IMR-90 (cell line): ENCODE data around the gene COL13A1. TPM values are rescaled to one million over a fixed set of nuclear protein-coding genes. Genes with fewer than 3 reads are reported as not detected.

Experiments used
- ATAC-seq: fragments of 200-7000 bp; cut with Tn5 transposase; 2 replicates; pipeline ENCODE4 v1.9.1; 2020; ENCODE audit warnings: low read depth, mild to moderate bottlenecking, moderate library complexity
- BruUV-seq: library from RNA; stranded (reverse); fragments of 400-500 nt; replicated peaks from 2 replicates; lab custom pipeline; 2021; lab: Mats Ljungman, UMichigan
- CTCF ChIA-PET: fragments of 300-600 bp; formaldehyde crosslinking; extraction: SDS; loops from one replicate; lab custom pipeline; 2021; ENCODE audit warnings: antibody characterized with exemption; lab: Yijun Ruan, JAX
- POLR2A ChIA-PET: fragments of 300-600 bp; sonication (Branson Sonifier 250); formaldehyde crosslinking; loops from one replicate; lab custom pipeline; 2022; ENCODE audit warnings: antibody characterized with exemption; ENCODE audit not compliant: unreplicated experiment; lab: Charles Lee
- DNase-seq: peaks from one replicate; pipeline ENCODE4 v3.0.0; 2013
- H2AFZ ChIP-seq: replicated peaks from 2 replicates; pipeline ENCODE3; 2013; ENCODE audit warnings: low read length, mild to moderate bottlenecking; ENCODE audit not compliant: poor library complexity
- H2AK5ac ChIP-seq: 2 replicates; pipeline ENCODE4 v1.6.1; 2013; ENCODE audit warnings: low read depth, low read length, inconsistent platforms
- H2AK9ac ChIP-seq: replicated peaks from 2 replicates; pipeline ENCODE3; 2013; ENCODE audit warnings: mild to moderate bottlenecking, low read depth, low read length, moderate library complexity; ENCODE audit not compliant: poor library complexity
- H2BK120ac ChIP-seq: 2 replicates; pipeline ENCODE4 v1.6.1; 2013; ENCODE audit warnings: low read depth, low read length, inconsistent platforms
- H2BK15ac ChIP-seq: 3 replicates; pipeline ENCODE4 v1.6.1; 2013; ENCODE audit warnings: low read depth, low read length, inconsistent platforms
- H2BK20ac ChIP-seq: 2 replicates; pipeline ENCODE4 v1.6.1; 2013; ENCODE audit warnings: low read depth, mild to moderate bottlenecking, inconsistent platforms, low read length, moderate library complexity
- H2BK5ac ChIP-seq: 2 replicates; pipeline ENCODE4 v1.6.1; 2013; ENCODE audit warnings: mild to moderate bottlenecking, low read depth, low read length, inconsistent platforms; ENCODE audit not compliant: poor library complexity, severe bottlenecking
- H3K14ac ChIP-seq: replicated peaks from 2 replicates; pipeline ENCODE4 v1.6.1; 2013; ENCODE audit warnings: low read depth, low read length, inconsistent platforms
- H3K18ac ChIP-seq: 2 replicates; pipeline ENCODE4 v1.6.1; 2013; ENCODE audit warnings: low read depth, low read length, control low read depth
- H3K23ac ChIP-seq: 2 replicates; pipeline ENCODE4 v1.6.1; 2013; ENCODE audit warnings: low read depth, low read length, inconsistent platforms
- H3K27ac ChIP-seq: 2 replicates; pipeline ENCODE4 v1.5.1; 2013; ENCODE audit warnings: mild to moderate bottlenecking, control low read depth, low read length; ENCODE audit not compliant: insufficient read depth
- H3K27me3 ChIP-seq: 2 replicates; pipeline ENCODE4 v1.6.1; 2013; ENCODE audit warnings: low read length; ENCODE audit not compliant: control insufficient read depth, insufficient read depth
- H3K36me3 ChIP-seq: 2 replicates; pipeline ENCODE4 v1.6.1; 2013; ENCODE audit warnings: low read length, mixed read lengths; ENCODE audit not compliant: control insufficient read depth, insufficient read depth
- H3K4ac ChIP-seq: 2 replicates; pipeline ENCODE4 v1.6.1; 2013; ENCODE audit warnings: low read depth, low read length, inconsistent platforms
- H3K4me1 ChIP-seq: 2 replicates; pipeline ENCODE4 v1.6.1; 2013; ENCODE audit warnings: low read length, mixed read lengths; ENCODE audit not compliant: control insufficient read depth, insufficient read depth
- H3K4me2 ChIP-seq: 2 replicates; pipeline ENCODE4 v1.6.1; 2013; ENCODE audit warnings: low read depth, mild to moderate bottlenecking, control low read depth, low read length, moderate library complexity
- H3K4me3 ChIP-seq: 2 replicates; pipeline ENCODE4 v1.5.1; 2013; ENCODE audit warnings: low read depth, mild to moderate bottlenecking, control low read depth, low read length, moderate library complexity; ENCODE audit not compliant: insufficient read depth
- H3K56ac ChIP-seq: 2 replicates; pipeline ENCODE4 v1.6.1; 2013; ENCODE audit warnings: low read length, inconsistent platforms; ENCODE audit not compliant: insufficient read depth; ENCODE audit errors: extremely low read depth
- H3K79me1 ChIP-seq, 2 experiments: 2 replicates each; pipeline ENCODE4 v1.6.1; 2013; ENCODE audit warnings: low read length in 2 of 2, inconsistent platforms in 1 of 2, low read depth in 1 of 2
- H3K9ac ChIP-seq: 2 replicates; pipeline ENCODE4 v1.6.1; 2013; ENCODE audit warnings: low read depth, low read length, control low read depth
- H3K9me1 ChIP-seq: 2 replicates; pipeline ENCODE4 v1.6.1; 2013; ENCODE audit warnings: low read length, inconsistent platforms; ENCODE audit not compliant: insufficient read depth
- H3K9me3 ChIP-seq: 2 replicates; pipeline ENCODE4 v1.6.1; 2013; ENCODE audit warnings: low read length; ENCODE audit not compliant: control insufficient read depth, insufficient read depth
- H4K20me1 ChIP-seq: 2 replicates; pipeline ENCODE4 v1.6.1; 2013; ENCODE audit warnings: low read length, inconsistent platforms; ENCODE audit not compliant: insufficient read depth
- H4K5ac ChIP-seq: 2 replicates; pipeline ENCODE4 v1.6.1; 2013; ENCODE audit warnings: mild to moderate bottlenecking, low read depth, low read length, control low read depth
- H4K8ac ChIP-seq, 2 experiments: 2 replicates each; pipeline ENCODE4 v1.6.1; 2013; ENCODE audit warnings: low read depth in 2 of 2, low read length in 2 of 2, control low read depth in 1 of 2, inconsistent platforms in 1 of 2
- H4K91ac ChIP-seq: 2 replicates; pipeline ENCODE4 v1.6.1; 2013; ENCODE audit warnings: low read depth, low read length, inconsistent platforms; ENCODE audit not compliant: insufficient read depth
- BHLHE40 ChIP-seq: fragments of 150-350 bp; IDR thresholded peaks from 2 replicates; pipeline ENCODE4 v1.6.1; 2016; ENCODE audit warnings: mild to moderate bottlenecking, low read depth, low read length
- CHD1 ChIP-seq: IDR thresholded peaks from 2 replicates; pipeline ENCODE4 v1.6.1; 2012; ENCODE audit warnings: low read depth, low read length, improper control_type of control experiment
- MAZ ChIP-seq: IDR thresholded peaks from 2 replicates; pipeline ENCODE4 v1.6.1; 2012; ENCODE audit warnings: low read depth, mild to moderate bottlenecking, low read length, improper control_type of control experiment, moderate library complexity, borderline replicate concordance
- SMC3 ChIP-seq: fragments of 150-350 bp; IDR thresholded peaks from 2 replicates; pipeline ENCODE4 v1.6.1; 2016; ENCODE audit warnings: low read depth, mild to moderate bottlenecking, antibody characterized with exemption, low read length, moderate library complexity
- USF2 ChIP-seq: fragments of 150-350 bp; IDR thresholded peaks from 2 replicates; pipeline ENCODE4 v1.6.1; 2017; ENCODE audit warnings: mild to moderate bottlenecking, antibody characterized with exemption, low read length, low read depth
- WGBS, 2 experiments: methylation state at CpG; one replicate each; pipeline versions ENCODE4 v1.1.5 to v1.1.7; 2013; ENCODE audit warnings: missing lambda C conversion rate in 2 of 2; ENCODE audit not compliant: insufficient read length in 1 of 2; ENCODE audit errors: extremely low coverage in 2 of 2; 5-methylcytosine and 5-hydroxymethylcytosine counted together
- dilution Hi-C: fragments of 300-500 bp; cut with HindIII; formaldehyde crosslinking; loops from one replicate; pipeline ENCODE4 v1.14.3; 2018; ENCODE audit warnings: low sequenced_read_pairs; ENCODE audit not compliant: unreplicated experiment
- in situ Hi-C: fragments of 300-500 bp; cut with MboI; formaldehyde crosslinking; loops from 3 replicates; pipeline ENCODE4 v1.14.3; 2019; ENCODE audit warnings: low sequenced_read_pairs, inconsistent platforms, mixed read lengths
- intact Hi-C: fragments of 100-400 bp; cut with micrococcal nuclease; formaldehyde crosslinking; loops from 2 replicates; pipeline ENCODE4 v1.10.0; 2022
- polyA plus RNA-seq, 3 experiments: library from polyadenylated mRNA; depleted of rRNA; stranded (reverse); fragments of >200 nt; gene quantifications; 2 replicates each; pipeline ENCODE4 v1.2.3, GENCODE V29; 2012; ENCODE audit warnings: low replicate concordance in 1 of 3
- total RNA-seq: library from RNA; depleted of rRNA; stranded (reverse); fragments of >200 nt; gene quantifications from 2 replicates; pipeline ENCODE4 v1.2.3, GENCODE V29; 2012

The COL13A1 gene
- total and polyA plus RNA-seq, 2 of the 4 experiments (the other 2 are of a cell fraction) = 12.2 to 31.3 TPM

- no peak for TF ChIP-seq BHLHE40
- no peak for TF ChIP-seq SMC3
- no peak for TF ChIP-seq CHD1
- TF ChIP-seq USF2 = no peak
- TF ChIP-seq MAZ = no peak
- Histone ChIP-seq H3K4me1 (no peaks in the 10 kb centered on the region), H2BK5ac (no peak overlapping the region), H3K14ac (no peak overlapping the region), H3K36me3 (peaks cover 10% of the 10 kb centered on the region; the same call in 1 of the 2 replicates), H4K8ac (no peak overlapping the region), H4K91ac (no peak overlapping the region), H3K27ac (no peak overlapping the region), H3K79me1 (no peaks in the 10 kb centered on the region), H2BK20ac (no peak overlapping the region), H2AK9ac (no peak overlapping the region), H3K18ac (no peak overlapping the region), H3K23ac (no peak overlapping the region), H3K9me1 (peaks cover 5% of the 10 kb centered on the region), H3K4ac (no peak overlapping the region), H3K9ac (no peak overlapping the region), H3K4me2 (no peak overlapping the region), H3K4me3 (no peak overlapping the region), H4K20me1 (no peaks in the 10 kb centered on the region), H2BK120ac (no peak overlapping the region), H4K5ac (no peak overlapping the region), H2BK15ac (no peak overlapping the region), H3K56ac (no peak overlapping the region), H2AFZ (no peak overlapping the region), H3K9me3 (no peaks in the 10 kb centered on the region), H2AK5ac (no peak overlapping the region), H3K27me3 (no peaks in the 10 kb centered on the region)
- no peak for ATAC-seq
- BruUV-seq = no TSS peak
- ChIA-PET CTCF (no interaction called here), POLR2A (no interaction called here)
- dilution Hi-C loops (no loop called here), intact Hi-C loops (no loop called here), in situ Hi-C loops (no loop called here)
- WGBS, 2 experiments = 100% methylated on average over 4 of the region's 19 CpGs; no CpG with 5 or more reads in 1 of the 2 experiments
- no peak for DNase-seq
Observed at GRCh38 chr10:69943292-69943820, 141.7 kb downstream of the COL13A1 start.
